Erythroblast (primary cell): Measurements from ENCODE around the gene PJA2.

Source experiments
- GATA1 ChIP-seq: IDR thresholded peaks from 2 replicates; pipeline ENCODE4 v1.6.1; 2011; ENCODE audit warnings: low read depth, mild to moderate bottlenecking, control low read depth, low read length, moderate library complexity
- POLR2A ChIP-seq: IDR thresholded peaks from 2 replicates; pipeline ENCODE4 v1.6.1; 2011; ENCODE audit warnings: mild to moderate bottlenecking, low read length

- TF ChIP-seq POLR2A (no peak), GATA1 (no peak)
Observed at GRCh38 chr5:109439590-109439989, 29.8 kb upstream of the PJA2 start.
